Measurements from ENCODE around the gene BDH1.
"Not testable (repeated sequence)": the region's sequence is repeated elsewhere in the genome, so short reads cannot be mapped to it uniquely, and the experiment has no call there.

BDH1 gene

GRCh38 chr3:197555281-197556261, at the start of gene BDH1:
BDH1 (minus strand) TSS chr3:197555968; CDS start chr3:197546443, 9,525 bp downstream.
- no CpG with 5 or more reads among the region's 96 CpGs for WGBS (ENCODE audit: insufficient coverage, insufficient read length)
- no peak for DNase-seq (ENCODE audit: low read depth, low spot score)
- Histone ChIP-seq H3K27ac (ENCODE audit: low read length) (no peak within 1 kb of the TSS), H3K4me3 (ENCODE audit: low read length) (peak within 1 kb of the TSS; percentile 55; the same call in 1 of the 2 replicates), H3K27me3 (ENCODE audit: control insufficient read depth, insufficient read depth, low read length) (no peaks in the 10 kb centered on the region), H3K36me3 (ENCODE audit: control insufficient read depth, insufficient read depth, low read length) (no peaks in the 10 kb centered on the region), H3K4me1 (ENCODE audit: control insufficient read depth, insufficient read depth, low read length) (peaks cover 2% of the 10 kb centered on the region), H3K9me3 (ENCODE audit: control insufficient read depth, insufficient read depth, low read length) (no peaks in the 10 kb centered on the region)

GRCh38 chr3:197603317-197603933, 47.7 kb upstream of the BDH1 start:
- Histone ChIP-seq H3K4me1 (ENCODE audit: control insufficient read depth, insufficient read depth, low read length) (no peaks in the 10 kb centered on the region), H3K36me3 (ENCODE audit: control insufficient read depth, insufficient read depth, low read length) (no peaks in the 10 kb centered on the region)

GRCh38 chr3:197602351-197602750, 46.6 kb upstream of the BDH1 start:
- not testable (repeated sequence) for H3K9me3 ChIP-seq (ENCODE audit: control insufficient read depth, insufficient read depth, low read length); H3K27me3 ChIP-seq (ENCODE audit: control insufficient read depth, insufficient read depth, low read length); H3K4me3 ChIP-seq (ENCODE audit: low read length); DNase-seq (ENCODE audit: low read depth, low spot score); H3K36me3 ChIP-seq (ENCODE audit: control insufficient read depth, insufficient read depth, low read length); H3K4me1 ChIP-seq (ENCODE audit: control insufficient read depth, insufficient read depth, low read length); H3K27ac ChIP-seq (ENCODE audit: low read length)
- WGBS (ENCODE audit: insufficient coverage, insufficient read length), result no CpG with 5 or more reads among the region's 31 CpGs

More at GRCh38 chr3:197603317-197603933, 47.7 kb upstream of the BDH1 start:
- no peak overlapping the region for H3K4me3 ChIP-seq (ENCODE audit: low read length)
- H3K9me3 ChIP-seq (ENCODE audit: control insufficient read depth, insufficient read depth, low read length), result no peaks in the 10 kb centered on the region
- no peak for DNase-seq (ENCODE audit: low read depth, low spot score)
- no peak overlapping the region for H3K27ac ChIP-seq (ENCODE audit: low read length)
- H3K27me3 ChIP-seq (ENCODE audit: control insufficient read depth, insufficient read depth, low read length), result no peaks in the 10 kb centered on the region
- WGBS (ENCODE audit: insufficient coverage, insufficient read length), result no CpG with 5 or more reads among the region's 15 CpGs

GRCh38 chr3:197601566-197601840, 45.7 kb upstream of the BDH1 start:
- not testable (repeated sequence) for H3K4me3 ChIP-seq (ENCODE audit: low read length); DNase-seq (ENCODE audit: low read depth, low spot score); H3K27me3 ChIP-seq (ENCODE audit: control insufficient read depth, insufficient read depth, low read length); H3K4me1 ChIP-seq (ENCODE audit: control insufficient read depth, insufficient read depth, low read length); H3K27ac ChIP-seq (ENCODE audit: low read length); H3K9me3 ChIP-seq (ENCODE audit: control insufficient read depth, insufficient read depth, low read length); H3K36me3 ChIP-seq (ENCODE audit: control insufficient read depth, insufficient read depth, low read length)
- no CpG with 5 or more reads among the region's 2 CpGs for WGBS (ENCODE audit: insufficient coverage, insufficient read length)

GRCh38 chr3:197600796-197601565, 45.2 kb upstream of the BDH1 start:
- Histone ChIP-seq H3K27me3 (ENCODE audit: control insufficient read depth, insufficient read depth, low read length) (no peaks in the 10 kb centered on the region), H3K9me3 (ENCODE audit: control insufficient read depth, insufficient read depth, low read length) (no peaks in the 10 kb centered on the region), H3K36me3 (ENCODE audit: control insufficient read depth, insufficient read depth, low read length) (no peaks in the 10 kb centered on the region), H3K4me3 (ENCODE audit: low read length) (no peak overlapping the region), H3K4me1 (ENCODE audit: control insufficient read depth, insufficient read depth, low read length) (no peaks in the 10 kb centered on the region), H3K27ac (ENCODE audit: low read length) (no peak overlapping the region)
- no peak for DNase-seq (ENCODE audit: low read depth, low spot score)
- WGBS (ENCODE audit: insufficient coverage, insufficient read length), result no CpG with 5 or more reads among the region's 22 CpGs

GRCh38 chr3:197599089-197599765, 43.5 kb upstream of the BDH1 start:
- H3K36me3 ChIP-seq (ENCODE audit: control insufficient read depth, insufficient read depth, low read length), result no peaks in the 10 kb centered on the region
- H3K4me1 ChIP-seq (ENCODE audit: control insufficient read depth, insufficient read depth, low read length), result no peaks in the 10 kb centered on the region
- no peak overlapping the region for H3K4me3 ChIP-seq (ENCODE audit: low read length)
- H3K27ac ChIP-seq (ENCODE audit: low read length), result no peak overlapping the region
- no CpG with 5 or more reads among the region's 22 CpGs for WGBS (ENCODE audit: insufficient coverage, insufficient read length)
- H3K27me3 ChIP-seq (ENCODE audit: control insufficient read depth, insufficient read depth, low read length), result no peaks in the 10 kb centered on the region
- DNase-seq (ENCODE audit: low read depth, low spot score), result peak; percentile 68
- H3K9me3 ChIP-seq (ENCODE audit: control insufficient read depth, insufficient read depth, low read length), result no peaks in the 10 kb centered on the region

GRCh38 chr3:197598404-197598980, 42.7 kb upstream of the BDH1 start:
- Histone ChIP-seq H3K27ac (ENCODE audit: low read length) (no peak overlapping the region), H3K4me3 (ENCODE audit: low read length) (no peak overlapping the region), H3K4me1 (ENCODE audit: control insufficient read depth, insufficient read depth, low read length) (no peaks in the 10 kb centered on the region), H3K9me3 (ENCODE audit: control insufficient read depth, insufficient read depth, low read length) (no peaks in the 10 kb centered on the region), H3K27me3 (ENCODE audit: control insufficient read depth, insufficient read depth, low read length) (no peaks in the 10 kb centered on the region), H3K36me3 (ENCODE audit: control insufficient read depth, insufficient read depth, low read length) (no peaks in the 10 kb centered on the region)
- WGBS (ENCODE audit: insufficient coverage, insufficient read length), result no CpG with 5 or more reads among the region's 15 CpGs
- DNase-seq (ENCODE audit: low read depth, low spot score), result no peak

GRCh38 chr3:197597335-197597734, 41.6 kb upstream of the BDH1 start:
- H3K4me1 ChIP-seq (ENCODE audit: control insufficient read depth, insufficient read depth, low read length), result no peaks in the 10 kb centered on the region
- DNase-seq (ENCODE audit: low read depth, low spot score), result no peak
- H3K36me3 ChIP-seq (ENCODE audit: control insufficient read depth, insufficient read depth, low read length), result no peaks in the 10 kb centered on the region
- WGBS (ENCODE audit: insufficient coverage, insufficient read length), result no CpG with 5 or more reads among the region's 4 CpGs
- H3K27me3 ChIP-seq (ENCODE audit: control insufficient read depth, insufficient read depth, low read length), result no peaks in the 10 kb centered on the region
- no peaks in the 10 kb centered on the region for H3K9me3 ChIP-seq (ENCODE audit: control insufficient read depth, insufficient read depth, low read length)
- H3K27ac ChIP-seq (ENCODE audit: low read length), result no peak overlapping the region
- H3K4me3 ChIP-seq (ENCODE audit: low read length), result no peak overlapping the region

GRCh38 chr3:197595470-197596185, 39.9 kb upstream of the BDH1 start:
- Histone ChIP-seq H3K27me3 (ENCODE audit: control insufficient read depth, insufficient read depth, low read length) (no peaks in the 10 kb centered on the region), H3K4me3 (ENCODE audit: low read length) (no peak overlapping the region), H3K4me1 (ENCODE audit: control insufficient read depth, insufficient read depth, low read length) (no peaks in the 10 kb centered on the region), H3K27ac (ENCODE audit: low read length) (no peak overlapping the region), H3K9me3 (ENCODE audit: control insufficient read depth, insufficient read depth, low read length) (no peaks in the 10 kb centered on the region), H3K36me3 (ENCODE audit: control insufficient read depth, insufficient read depth, low read length) (no peaks in the 10 kb centered on the region)
- no peak for DNase-seq (ENCODE audit: low read depth, low spot score)
- WGBS (ENCODE audit: insufficient coverage, insufficient read length), result no CpG with 5 or more reads among the region's 12 CpGs

All from iPS DF 6.9 (cell line).